Measurements from ENCODE around the gene SEMG1. TPM values are rescaled to one million over a fixed set of nuclear protein-coding genes. Genes with fewer than 3 reads are reported as not detected.

Gene SEMG1
- total RNA-seq, 1 donor from 2014 or later, result not detected

DNA sequence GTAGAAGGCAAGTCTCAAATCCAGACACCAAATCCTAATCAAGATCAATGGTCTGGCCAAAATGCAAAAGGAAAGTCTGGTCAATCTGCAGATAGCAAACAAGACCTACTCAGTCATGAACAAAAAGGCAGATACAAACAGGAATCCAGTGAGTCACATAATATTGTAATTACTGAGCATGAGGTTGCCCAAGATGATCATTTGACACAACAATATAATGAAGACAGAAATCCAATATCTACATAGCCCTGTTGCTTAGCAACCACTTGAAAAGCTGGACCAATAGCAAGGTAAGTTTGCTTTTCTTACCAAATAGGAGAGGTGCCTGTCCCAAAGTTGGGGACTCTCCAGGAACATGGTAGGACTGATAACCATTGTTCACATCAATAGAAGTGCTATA lies 16.3 kb downstream of the SEMG1 start:
- no peak for DNase-seq

DNA sequence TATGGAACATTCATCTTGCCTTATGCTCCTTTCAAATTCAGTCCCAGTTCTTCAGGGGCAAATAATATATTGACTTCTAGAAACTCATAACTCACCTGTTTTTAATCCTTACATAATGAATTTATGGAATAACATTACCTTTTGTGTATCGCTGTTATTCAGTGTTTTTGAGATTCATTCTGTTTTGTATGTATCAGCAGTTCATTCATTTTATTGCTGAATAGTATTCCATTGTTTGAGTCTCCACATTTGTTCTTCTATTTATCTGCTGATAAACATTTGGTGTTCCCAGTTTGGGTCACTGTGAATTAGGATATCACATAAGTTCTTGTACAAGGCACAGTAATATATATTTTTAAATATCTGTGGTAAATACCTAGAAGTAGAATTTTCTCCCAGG lies 19.5 kb downstream of the SEMG1 start:
- DNase-seq, result no peak

DNA sequence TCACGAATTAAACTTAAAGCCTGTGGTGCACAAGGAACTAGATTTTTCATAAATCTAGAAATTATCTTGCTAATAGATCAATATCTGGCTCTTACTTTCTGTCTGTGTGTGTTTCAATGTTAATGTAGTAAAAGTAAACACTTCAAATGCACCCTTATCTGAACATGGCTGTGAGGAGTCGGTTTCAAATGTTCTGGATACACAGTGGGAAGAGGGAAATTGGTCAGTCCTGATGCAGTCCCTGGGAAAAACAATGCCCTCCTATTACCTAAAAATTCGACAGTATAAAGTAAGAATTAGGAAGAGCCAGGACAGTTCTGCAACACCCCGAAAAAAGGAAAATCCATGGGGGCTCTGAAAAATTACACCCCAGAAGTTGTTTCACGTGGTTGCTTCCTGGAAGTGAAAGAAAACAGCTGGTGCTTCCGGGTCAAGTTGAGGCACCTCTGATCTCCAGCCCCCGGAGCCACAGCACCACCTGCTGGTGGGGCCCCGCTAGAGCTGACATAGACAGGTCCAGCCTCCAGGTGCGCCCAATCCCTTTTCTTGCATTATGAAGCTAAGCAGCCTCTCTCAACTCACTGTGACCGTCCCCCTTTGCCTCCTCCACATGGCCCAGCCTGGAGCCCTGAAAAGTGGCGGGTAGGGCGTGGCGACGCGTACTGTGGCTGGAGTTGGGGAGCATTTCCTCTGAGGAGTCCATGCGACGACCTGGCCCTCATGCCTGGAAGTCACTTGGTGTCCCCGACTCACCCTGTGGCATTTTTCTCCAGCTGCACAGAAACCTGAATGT lies 22.6 kb downstream of the SEMG1 start:
- DNase-seq, result no peak

DNA sequence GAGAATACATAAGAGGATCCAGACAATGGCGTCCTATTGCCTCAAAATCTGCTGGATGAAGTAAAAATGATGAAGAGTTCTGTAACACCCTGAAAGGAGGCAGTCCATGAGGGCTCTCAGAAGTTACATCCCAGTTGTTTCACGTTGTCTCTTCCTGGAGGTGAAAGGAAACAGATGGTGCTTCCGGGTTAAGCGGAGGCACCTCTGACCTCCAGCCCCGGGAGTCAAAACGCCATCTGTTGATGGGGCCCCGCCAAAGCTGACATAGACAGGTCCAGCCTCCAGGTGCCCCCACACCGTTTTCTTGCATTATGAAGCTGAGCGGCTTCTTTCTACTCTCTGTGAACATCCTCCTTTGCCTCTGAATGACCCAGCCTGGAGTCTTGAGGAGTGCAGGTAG lies 23.8 kb downstream of the SEMG1 start:
- DNase-seq, result no peak

- no peak for DNase-seq
Observed at GRCh38 chr20:45235995-45236394, 29.2 kb downstream of the SEMG1 start.

- DNase-seq, result no peak
Observed at GRCh38 chr20:45238139-45238538, 31.3 kb downstream of the SEMG1 start.

DNA sequence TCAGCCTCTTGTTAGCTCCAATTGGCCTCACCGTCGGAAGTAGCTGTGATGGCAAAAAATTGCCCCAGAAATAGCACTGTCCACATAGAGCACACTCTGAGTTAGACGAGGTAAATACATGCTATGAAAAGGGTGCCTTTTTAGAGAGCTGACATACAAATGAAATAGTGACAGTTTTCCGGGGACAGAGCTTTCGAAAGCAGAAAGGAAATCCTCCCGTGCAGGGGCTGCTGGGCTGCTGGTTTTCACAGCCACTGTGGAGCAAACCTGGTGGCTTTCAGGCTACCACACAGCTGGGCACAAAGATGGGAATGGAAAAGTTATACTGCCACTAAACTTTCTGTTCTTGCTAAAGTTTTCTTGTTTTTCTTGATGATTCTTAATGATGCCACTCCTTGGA lies 39.3 kb downstream of the SEMG1 start:
- no peak for DNase-seq

GRCh38 chr20:45247865-45248264 lies 41.0 kb downstream of the SEMG1 start:
- DNase-seq, result no peak

DNA sequence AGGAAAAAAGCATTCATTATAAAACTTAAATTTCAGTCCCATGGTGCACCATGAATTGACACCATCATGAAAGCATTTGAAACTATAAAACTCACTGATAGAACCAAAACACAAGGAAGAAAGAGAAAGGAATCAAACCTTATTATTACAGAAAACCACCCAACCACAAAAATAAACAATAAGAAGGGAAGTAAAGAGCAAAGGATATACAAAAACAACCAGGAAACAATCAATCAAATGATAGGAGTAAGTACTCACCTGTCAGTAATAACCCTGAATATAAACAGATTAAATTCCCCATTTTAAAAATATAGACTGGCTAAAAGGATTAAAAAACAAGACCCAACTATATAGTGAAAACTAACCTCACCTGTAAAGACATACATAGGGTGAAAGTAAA lies 41.8 kb downstream of the SEMG1 start:
- DNase-seq, result no peak

GRCh38 chr20:45251884-45252560 lies 45.2 kb downstream of the SEMG1 start:
- no peak for DNase-seq

DNA sequence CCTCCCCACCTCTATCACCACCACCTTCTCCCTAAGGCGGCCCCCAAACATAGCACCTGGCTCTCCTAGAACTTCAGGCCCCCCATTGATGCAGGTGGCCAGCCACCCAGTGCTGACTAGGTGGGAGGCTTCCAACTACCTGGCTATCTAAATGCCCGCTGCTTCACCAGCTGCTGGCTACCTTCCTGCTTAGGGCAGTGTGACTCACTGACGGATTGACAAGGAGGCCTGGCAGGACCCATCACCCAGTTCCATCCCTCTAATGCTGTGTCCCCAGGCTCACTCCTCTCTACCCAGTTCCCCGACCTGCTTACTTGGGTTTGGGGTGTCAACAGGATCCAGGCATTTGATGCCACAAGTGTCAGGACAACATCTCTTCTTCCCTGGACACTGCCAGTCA lies 46.4 kb downstream of the SEMG1 start:
- no peak for DNase-seq

DNA sequence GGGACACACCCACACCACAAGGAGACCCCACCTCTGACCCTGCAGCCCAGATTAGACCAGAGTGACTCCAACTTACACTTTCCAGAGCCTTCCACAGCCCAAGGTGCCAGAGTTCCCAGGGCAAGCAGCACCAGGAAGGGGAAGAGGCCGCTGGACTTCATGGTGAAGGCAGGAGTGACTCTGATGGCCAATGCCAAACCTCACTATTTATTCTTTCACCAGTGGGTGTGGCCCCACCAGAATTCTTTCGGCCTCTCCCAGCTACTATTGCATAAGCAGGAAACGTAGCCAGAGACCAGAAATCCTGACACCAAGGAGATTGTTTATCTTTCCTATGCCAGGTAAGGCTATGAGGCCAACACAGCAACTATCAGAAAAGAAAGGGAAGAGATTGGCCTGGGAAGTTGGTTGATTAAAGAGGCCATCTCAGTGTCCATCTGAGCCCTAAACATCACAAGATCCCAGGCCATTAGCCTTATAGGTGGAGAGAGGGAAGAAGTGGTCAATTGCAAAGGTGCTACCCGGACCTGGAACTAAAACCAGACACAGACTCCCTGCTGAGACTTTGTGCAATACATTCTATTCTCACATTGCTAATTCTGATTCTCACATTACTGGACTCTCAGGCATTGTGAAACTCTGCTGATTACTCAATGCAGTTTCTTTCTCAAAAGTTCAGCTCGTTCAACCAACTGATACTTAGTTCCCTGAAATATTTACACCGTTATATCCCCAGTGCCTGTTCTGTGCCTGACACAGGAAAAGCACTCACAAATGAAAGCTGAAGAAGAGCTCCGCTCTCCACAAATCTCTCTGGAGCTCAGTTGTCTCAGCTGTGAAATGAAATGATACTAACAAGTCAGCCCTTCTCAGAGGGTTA lies 47.8 kb downstream of the SEMG1 start, which contains the start of gene SLPI:
SLPI (minus strand) TSS at position 182 of the 880 bp plus-strand sequence; CDS start at position 161, 21 bp downstream.
- no peak for DNase-seq

- DNase-seq, result no peak
Observed at GRCh38 chr20:45257161-45257560, 50.3 kb downstream of the SEMG1 start.

GRCh38 chr20:45257711-45258110 lies 50.9 kb downstream of the SEMG1 start:
- no peak for DNase-seq

GRCh38 chr20:45258259-45258658 lies 51.4 kb downstream of the SEMG1 start:
- DNase-seq, result no peak

DNA sequence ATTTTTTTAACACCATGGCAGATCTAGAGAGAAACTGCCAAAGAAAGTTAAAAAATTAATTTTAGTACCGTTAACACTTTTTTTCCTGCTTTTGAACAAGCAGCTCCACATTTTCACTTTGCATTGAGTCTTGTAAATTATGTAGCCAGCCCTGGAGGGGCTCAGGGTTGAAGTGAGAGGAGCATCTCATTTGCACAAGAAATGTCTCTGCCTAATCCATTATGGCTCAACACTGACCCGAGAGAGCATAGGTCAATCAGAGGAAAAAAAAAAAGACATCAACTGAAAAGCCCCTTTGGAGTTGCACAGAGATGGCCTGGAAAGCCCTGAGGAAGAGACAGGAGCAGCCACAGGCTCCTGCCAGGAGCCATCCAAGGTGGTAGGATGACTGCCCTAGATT lies 51.8 kb downstream of the SEMG1 start:
- DNase-seq, result no peak

Other genes with a start within 250 kb of the SEMG1 start
- 5.0 TPM for gene TOMM34, start 246.6 kb upstream of the SEMG1 start, total RNA-seq
- 56.6 TPM for gene STK4, start 240.5 kb upstream of the SEMG1 start, total RNA-seq
- gene KCNS1, start 105.9 kb upstream of the SEMG1 start, total RNA-seq, result 2.7 TPM
- gene WFDC5, start 91.9 kb upstream of the SEMG1 start, total RNA-seq, result not detected
- gene WFDC12, start 82.6 kb upstream of the SEMG1 start, total RNA-seq, result not detected
- gene PI3, start 32.1 kb upstream of the SEMG1 start, total RNA-seq, result not detected
- gene SEMG2, start 14.3 kb downstream of the SEMG1 start, total RNA-seq, result not detected
- gene SLPI, start 47.5 kb downstream of the SEMG1 start, total RNA-seq, result not detected
- not detected for gene RBPJL, start 99.8 kb downstream of the SEMG1 start, total RNA-seq
- not detected for gene MATN4, start 101.3 kb downstream of the SEMG1 start, total RNA-seq
- gene SDC4, start 141.4 kb downstream of the SEMG1 start, total RNA-seq, result 1.9 TPM
- 23.4 TPM for gene SYS1, start 156.1 kb downstream of the SEMG1 start, total RNA-seq
- gene TP53TG5, start 171.3 kb downstream of the SEMG1 start, total RNA-seq, result not detected
- 5.9 TPM for gene DBNDD2, start 201.3 kb downstream of the SEMG1 start, total RNA-seq
- gene PIGT, start 209.1 kb downstream of the SEMG1 start, total RNA-seq, result 12.0 TPM

Measured in occipital lobe (tissue), 2 donors.